ENCODE measurements around the gene PPP1R3F.
"Not testable (repeated sequence)": the region's sequence is repeated elsewhere in the genome, so short reads cannot be mapped to it uniquely, and the experiment has no call there.

Gene PPP1R3F

DNA sequence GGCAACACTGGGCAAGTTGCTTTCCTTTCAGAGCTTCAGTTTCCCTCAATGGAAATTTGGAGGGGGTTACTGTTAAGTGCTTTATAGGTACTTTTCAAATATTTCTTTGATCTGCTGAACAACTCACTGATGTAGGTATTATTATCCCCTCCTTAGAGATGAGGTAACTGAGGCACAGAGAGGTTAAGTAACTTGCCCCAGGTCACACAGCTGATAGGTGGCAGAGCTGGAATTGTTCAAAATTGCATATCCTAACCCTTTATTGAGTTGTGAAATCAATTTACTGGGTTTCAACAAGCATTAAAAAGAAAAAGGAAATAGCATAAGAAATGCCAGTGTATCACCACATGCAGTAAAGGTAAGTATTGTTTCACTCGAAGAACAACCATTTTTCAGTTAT, 6.6 kb downstream of the PPP1R3F start:
- no peak for DNase-seq

DNA sequence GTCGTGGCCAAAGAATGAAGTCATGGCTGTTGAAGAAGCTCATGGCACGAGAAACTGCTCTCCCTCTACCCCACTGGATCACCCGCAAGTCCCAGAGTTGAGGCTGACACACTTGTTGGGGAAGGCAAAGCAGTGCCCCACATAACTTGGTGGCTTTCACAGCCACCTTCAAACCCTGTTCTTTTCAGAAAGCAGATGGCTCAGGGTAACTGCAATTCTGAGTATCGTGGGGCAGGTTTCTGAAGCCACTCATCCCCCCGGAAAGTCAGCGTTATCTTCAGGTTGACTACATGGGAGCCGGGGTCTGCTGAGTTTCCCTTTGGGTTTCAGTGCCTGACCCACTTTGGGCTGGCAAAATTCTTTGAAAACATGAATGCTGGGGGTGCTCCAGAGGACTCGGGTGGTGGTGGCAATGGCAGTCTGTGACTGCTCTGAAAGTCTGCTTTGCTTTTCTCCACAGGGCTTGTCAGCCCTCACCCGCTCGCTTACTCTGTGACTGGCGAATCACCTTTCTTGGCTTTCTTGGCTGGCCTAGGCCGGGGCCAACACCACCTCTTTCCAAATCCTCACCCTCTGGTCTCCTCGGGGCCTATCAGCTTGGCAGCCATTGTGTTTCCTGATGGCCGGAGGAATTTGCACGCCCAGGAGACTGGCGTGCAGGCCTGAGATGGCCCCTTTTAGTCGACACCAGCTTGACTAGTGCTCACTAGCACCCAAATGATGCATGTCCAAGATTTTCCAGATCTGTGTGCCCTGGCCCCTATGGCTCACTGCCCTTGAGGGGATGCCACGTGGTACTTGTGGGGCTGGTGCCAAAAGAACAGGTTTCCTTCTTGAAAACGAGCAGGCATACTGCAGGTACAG, 7.3 kb downstream of the PPP1R3F start:
- no peak for DNase-seq

DNA sequence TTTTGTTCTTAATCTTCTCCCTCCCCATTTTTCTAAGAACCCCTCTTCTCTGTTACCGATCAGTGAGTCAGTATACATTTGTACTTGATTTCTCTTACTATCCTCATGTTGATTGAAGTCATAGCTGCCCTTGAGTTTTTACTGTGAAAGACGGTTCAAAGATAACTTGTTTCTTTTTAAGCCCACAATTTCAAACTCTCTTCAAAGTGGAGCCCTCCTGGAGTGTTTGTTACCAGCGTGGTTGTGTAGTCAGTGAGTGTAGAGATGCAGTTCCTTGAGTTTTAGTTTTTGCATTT, 7.9 kb downstream of the PPP1R3F start:
- no peak for DNase-seq

DNA sequence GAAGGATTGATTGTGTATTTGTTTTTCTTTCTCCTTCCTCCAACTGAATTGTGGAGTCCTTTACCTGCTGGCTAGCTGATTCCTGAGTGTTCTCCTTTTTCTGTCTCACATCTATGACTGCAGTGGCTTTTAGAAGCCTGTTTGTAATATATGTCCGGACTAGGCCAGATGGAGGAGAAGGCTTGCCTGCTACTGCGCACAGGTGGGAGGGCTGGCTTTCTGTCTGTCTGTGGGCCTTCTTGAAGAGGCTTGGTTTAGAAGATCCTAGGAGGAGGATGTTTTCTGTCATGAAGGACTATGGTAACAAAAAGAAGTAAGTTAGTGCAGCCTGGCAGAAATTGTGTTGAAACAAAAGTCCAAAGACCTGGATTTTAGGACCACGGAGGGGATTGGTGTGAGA, 8.5 kb downstream of the PPP1R3F start:
- no peak for DNase-seq

DNA sequence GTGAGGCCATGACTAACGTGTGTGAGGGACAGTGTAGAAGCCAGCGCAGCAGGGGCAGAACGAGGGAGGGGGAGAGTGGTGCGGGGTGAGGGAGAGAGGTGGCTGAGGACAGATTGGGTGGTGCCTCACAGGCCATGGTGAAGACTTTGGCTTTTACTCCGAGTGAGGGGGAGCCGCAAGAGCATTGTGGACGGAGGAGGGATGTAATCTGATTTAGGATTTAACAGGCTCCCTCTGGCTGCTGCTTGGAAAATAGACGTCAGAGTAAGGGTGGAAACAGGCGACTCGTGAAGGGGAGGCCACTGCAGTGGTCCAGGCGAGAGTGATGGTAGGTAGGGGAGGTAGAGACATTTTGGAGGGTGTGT, 13.0 kb downstream of the PPP1R3F start:
- no peak for DNase-seq

DNA sequence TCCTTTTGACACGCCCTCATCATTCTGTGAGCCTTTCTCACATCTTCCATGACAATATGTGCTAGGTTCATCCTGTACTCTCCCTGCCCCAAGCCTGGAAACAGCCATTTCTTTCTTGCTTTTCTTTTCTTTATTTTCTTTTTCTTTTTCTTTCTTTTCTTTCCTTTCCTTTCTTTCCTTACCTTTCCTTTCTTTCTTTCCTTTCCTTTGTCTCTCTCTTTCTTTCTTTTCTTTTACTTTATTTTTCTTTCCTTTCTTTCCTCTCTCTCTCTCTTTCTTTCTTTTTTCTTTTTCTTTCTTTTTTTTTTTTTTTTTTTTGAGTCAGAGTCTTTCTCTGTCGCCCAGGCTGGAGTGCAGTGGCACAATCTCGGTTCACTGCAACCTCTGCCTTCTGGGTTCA, 14.6 kb downstream of the PPP1R3F start:
- DNase-seq = no peak

DNA sequence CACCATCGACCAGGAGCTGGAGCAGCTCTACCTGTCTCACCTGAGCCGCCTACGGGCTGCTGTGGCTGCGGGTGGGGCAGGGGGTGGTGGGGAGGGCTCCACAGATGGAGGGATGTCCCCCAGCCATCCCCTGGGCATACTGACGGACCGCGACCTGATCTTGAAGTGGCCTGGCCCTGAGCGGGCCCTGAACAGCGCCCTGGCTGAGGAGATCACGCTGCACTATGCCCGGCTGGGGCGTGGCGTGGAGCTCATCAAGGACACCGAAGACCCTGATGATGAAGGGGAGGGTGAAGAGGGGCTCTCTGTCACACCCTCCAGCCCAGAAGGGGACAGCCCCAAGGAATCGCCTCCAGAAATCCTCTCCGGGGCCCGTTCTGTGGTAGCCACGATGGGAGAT, 16.5 kb downstream of the PPP1R3F start:
- no peak for DNase-seq

DNA sequence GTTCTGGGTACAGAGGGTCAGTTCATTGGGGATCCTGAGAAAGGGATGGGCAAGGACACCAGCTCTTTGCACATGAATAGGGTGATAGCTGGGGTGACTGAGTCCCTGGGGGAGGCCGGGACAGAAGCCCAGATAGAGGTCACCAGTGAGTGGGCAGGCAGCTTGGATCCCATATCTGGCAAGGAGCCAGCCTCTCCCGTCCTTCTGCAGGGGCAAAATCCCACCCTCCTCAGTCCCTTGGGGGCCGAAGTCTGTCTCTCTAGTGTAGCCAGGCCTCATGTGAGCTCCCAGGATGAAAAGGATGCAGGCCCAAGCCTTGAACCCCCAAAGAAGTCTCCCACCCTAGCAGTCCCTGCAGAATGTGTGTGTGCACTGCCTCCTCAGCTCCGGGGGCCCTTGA, 17.0 kb downstream of the PPP1R3F start:
- DNase-seq = no peak

DNA sequence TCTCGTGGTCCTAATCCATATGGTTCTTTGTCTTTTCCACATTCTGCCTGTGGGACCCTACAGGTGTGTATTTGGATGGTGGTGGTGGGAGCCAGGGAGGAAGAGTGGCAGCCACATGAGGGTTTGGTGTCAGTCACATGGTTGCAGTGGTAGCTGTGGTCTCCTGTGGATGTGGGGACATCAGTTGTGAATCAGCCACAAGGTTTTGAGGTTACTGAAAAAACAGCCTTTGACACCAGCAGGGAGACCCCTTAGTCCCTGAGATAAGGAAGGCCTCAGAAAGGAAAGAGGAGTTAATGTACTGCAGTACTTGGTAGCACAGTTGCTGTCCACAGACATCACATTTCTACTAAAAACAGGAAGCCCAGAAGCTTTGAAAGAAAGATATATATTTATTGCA, 18.1 kb downstream of the PPP1R3F start:
- no peak for DNase-seq

DNA sequence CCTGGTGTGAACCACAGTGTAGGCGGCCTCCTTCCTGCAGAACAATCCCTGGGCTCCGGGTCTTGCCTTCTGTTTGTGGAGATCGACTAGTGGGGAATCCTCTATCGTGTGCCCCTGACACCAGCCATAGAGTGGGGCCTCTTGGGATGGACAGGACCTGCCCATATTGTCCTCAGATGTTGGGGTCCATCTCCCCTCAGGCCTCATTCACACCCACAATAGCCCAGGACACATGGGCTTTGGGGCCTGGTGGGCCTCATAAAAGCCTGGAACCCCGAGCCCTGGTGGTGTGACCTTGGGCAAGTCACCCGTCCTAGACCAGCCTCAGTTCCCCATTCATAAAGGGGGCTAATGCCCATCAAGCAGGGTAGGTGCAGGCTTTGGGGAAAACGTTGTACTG, 20.6 kb downstream of the PPP1R3F start:
- no peak for DNase-seq

DNA sequence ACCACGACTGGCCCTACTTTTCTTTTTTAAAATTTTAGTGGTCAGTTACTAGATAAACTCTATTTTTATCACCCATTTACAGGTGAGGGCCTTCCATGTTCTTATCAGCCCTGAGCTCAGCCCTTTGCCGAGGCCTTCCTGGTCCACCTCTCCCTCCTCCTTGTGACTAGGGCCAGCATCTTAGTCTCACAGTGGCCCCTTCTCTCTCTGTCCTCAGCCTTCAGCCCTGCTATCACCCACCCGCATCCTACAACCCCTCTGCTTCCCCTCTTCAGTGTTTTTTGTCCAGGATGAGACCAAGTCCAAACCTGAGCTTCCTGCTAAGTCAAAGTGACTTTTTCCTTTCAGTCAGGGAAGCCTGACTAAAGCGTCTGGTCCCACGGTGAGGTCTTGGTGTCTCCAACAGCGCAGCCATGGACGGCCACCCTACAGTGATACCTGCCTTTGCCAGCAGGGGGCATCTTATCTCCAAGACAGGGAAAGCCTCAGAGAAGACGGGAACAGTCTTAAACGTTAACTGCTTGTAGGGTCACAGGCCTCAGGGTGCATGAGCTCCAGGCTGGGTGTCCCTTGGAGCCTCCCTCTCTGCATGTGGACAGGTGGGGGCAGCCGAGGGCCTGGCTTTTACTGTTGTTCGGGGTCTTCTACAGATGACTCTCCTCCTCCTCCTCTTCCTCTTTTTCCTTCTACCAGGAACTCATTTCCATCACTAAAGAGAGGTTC, 22.2 kb downstream of the PPP1R3F start:
- DNase-seq = peak; percentile 49

DNA sequence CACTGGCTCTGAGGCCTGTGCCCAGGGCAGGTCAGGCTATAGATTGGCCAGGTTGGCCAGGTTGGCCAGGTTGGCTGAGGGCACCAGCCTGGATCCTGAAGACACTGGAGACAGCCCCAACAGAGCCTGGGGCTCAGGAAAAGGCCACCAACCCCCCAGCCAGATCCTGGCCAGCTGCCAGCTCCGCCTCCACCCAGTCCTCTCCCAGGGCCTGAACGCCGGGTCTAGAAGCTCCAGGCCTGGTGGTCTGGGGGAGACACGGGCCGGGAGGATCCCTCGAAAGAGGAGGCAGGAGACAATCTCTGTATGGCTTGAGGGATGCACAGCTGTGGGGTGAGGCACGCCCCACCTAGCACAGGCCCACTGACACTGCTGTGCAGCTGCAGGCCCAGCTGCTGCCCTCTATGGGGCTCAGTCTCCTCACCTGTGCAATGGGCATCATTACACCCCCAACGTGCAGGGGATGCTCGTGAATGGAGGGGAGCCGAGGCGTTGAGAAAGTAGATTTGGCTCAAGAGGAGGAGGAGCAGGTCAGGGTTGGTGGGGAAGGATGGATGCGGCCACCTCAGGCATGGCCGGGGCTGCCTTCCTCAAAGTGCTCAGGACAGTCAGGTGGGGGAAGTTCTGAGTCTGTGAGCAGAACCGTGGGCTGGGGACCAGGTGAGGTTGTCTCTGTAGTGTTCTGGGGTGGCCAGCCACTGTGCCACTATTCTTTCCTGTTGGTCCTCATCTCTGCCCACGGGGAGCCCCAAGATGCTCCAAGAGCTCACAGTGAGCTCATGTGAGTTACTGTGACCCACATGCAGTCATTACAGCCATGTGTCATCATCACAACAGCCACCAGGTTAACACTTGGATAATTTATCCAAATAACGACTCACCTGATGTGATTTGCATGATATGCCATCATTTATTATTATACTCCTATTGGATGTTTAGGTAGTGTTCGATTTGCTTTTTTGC, 23.1 kb downstream of the PPP1R3F start:
- no peak for DNase-seq

DNA sequence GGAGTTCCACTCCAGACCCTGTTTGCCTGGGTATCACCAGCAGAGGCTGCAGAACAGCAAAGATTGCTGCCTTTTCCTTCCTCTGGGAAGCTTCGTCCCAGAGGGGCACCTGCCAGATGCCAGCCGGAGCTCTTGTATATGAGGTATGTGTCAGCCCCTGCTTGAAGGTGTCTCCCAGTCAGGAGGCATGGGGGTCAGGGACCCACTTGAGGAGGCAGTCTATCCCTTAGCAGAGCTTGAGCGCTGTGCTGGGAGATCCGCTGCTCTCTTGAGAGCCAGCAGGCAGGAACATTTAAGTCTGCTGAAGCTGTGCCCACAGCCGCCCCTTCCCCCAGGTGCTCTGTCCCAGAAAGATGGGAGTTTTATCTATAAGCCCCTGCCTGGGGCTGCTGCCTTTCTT, 29.7 kb downstream of the PPP1R3F start:
- DNase-seq = not testable (repeated sequence)

DNA sequence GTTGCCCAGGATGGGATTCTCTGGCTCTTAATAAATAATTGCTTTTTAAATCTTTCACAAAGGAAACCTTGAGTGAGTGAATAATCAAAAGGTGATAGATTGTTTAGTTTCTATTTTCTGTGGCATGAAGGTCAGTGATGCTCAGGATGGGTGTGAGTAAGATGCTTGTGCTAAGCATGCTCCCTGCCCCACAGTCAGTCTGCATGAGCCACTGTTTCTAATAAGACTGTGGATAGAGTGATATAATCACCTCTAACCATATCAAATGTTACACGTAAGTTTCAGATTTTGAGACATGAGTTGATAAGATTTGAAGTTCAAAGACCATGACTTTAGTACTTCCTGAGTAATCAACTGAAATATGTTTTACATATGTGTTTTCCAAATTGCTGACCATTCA, 31.1 kb downstream of the PPP1R3F start:
- no peak for DNase-seq

DNA sequence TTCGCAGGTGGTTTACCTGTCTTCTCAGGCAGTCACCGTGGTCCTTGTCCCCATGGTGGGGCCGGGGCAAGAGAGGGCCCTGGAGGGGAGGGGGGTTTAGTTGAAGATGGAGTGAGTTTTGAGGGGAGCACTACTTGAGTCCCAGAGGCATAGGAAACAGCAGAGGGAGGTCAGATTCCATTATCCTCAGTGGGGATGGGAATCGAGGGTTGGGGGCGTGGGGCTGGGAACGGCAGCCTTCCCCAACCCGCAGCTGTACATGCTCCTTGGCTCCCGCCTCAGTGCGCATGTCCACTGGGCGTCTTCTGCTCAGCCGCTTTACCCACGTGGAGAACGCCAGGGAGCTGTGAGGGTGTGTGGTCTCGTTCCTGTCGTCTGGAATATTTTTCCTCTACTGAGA, 33.8 kb downstream of the PPP1R3F start, which contains the start of gene GAGE10:
Gene GAGE10, plus strand, starts transcription at position 301 of the 400 bp plus-strand sequence. CDS start 1,214 bp downstream, outside the sequence.
- no peak for DNase-seq

DNA sequence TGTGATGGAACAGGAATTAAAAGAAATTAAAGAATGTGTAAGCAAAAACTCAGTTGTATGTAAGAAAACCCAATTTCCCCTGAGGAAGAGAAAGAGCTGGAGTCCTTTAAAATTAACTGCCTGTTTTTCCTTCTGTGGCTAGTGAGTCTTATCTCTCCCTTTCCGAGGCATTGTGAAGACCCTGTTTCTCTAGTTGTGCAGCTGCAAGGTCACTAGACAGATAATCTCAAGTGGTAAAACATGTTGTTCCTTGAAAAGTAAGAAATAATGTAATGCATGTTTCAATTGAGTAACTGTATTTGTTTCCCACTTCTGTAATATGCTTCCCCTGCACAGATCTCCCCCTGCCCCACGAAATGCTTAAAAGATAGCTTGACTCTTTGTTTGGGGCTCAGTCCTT, 38.2 kb downstream of the PPP1R3F start:
- DNase-seq = not testable (repeated sequence)

DNA sequence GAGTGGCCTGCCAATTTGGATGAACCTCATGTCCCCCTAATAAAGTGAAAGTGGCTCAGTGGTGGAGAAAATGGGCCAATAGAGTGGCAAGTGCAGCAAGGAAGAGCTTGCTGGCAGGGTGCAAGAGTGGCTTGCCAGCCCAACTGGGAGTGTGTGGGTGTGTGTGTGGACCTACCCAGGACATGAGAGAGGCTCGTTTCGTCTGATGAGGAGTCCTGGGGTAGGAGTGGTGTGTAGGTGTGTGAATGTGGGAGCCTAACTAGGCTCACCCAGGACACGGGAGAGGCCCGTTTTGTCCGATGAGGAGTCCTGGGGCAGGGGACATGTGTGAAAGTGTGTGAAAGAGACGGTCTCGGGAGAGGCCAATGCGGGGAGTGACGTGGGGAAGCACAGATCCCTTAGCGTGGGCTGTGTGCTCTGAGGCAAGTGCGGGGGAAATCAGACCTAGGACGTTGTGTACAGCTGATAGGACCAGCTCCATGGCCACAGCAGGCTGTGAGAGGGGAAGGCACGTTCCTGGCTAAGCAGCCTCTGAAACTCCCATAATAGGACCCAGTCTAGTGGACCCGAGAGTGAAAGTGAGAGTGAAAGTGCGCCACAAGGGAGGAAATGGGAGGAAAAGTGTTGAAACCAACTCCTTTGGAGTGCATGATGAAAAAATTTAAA, 39.1 kb downstream of the PPP1R3F start:
- peak; percentile 7 for DNase-seq

DNA sequence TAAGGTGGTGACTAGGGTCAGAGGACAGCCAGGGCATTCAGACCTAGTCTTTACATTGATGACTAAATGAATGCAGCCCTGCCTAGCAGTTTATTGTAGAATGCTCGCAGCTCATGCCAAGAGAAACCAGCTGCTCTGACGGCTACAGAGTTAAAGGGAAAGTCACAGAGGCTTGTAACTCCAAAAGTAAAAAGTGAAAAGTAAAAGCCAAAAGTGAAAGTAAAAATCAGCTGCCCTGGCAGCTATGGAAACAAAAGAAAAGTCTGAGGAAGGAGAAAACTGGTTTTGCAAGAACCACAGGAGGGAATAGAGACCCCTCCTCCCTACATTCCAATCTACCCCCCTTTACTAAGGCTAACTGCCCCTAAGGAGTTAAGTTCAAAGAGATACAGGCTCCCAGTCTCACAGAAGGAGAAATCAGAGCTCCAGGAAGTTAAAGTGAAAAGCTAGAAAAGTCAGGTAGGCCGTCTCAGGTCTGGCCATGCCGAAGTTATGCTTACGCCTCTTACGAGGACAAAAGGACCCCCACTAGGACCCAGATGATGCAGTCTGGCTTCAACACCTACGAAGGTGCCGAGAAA, 39.9 kb downstream of the PPP1R3F start:
- DNase-seq = no peak

DNA sequence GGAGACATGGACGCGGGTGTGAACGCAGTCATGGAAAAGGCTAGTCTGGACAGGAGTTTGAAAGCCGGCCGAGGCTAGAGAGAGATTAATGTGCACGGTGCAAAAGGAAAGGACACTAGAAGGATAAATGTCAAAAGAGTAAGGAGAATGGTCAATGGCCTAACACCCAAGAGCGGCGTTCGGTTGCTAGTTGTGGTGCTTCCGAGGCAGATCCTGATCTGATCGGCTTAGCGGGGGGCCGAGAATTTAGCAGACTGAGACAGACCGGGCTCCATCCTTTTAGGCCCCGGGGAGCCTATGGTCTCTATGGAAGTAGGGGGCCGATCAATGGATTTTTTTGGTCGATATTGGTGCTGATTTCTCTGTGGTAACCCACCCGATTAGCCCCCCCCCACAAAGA, 40.8 kb downstream of the PPP1R3F start:
- no peak for DNase-seq

DNA sequence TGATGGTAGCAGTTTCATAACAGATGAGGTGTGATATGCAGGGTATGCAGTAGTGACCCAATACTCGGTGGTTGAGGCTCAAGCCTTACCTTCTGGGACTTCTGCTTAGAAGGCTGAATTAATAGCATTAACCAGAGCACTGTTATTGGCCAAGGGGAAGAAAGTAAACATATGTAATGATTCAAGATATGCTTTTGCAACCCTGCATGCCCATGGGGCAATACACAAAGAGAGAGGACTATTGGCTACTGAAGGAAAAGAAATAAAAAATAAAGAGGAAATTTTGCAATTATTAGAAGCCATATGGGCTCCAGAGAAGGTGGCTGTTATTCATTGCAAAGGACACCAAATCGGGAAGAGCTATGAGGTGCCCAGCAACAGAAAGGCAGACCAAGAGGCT, 42.6 kb downstream of the PPP1R3F start:
- DNase-seq = no peak

DNA sequence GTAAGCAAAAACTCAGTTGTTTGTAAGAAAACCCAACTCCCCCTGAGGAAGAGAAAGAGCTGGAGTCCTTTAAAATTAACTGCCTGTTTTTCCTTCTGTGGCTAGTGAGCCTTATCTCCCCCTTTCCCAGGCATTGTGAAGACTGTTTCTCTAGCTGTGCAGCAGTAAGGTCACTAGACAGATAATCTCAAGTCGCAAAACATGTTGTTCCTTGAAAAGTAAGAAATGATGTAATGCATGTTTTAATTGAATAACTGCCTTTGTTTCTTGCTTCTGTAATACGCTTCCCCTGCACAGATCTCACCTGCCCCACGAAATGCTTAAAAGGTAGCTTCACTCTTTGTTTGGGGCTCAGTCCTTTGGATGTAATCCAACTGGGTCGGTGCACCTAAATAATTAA, 46.5 kb downstream of the PPP1R3F start:
- no peak for DNase-seq

DNA sequence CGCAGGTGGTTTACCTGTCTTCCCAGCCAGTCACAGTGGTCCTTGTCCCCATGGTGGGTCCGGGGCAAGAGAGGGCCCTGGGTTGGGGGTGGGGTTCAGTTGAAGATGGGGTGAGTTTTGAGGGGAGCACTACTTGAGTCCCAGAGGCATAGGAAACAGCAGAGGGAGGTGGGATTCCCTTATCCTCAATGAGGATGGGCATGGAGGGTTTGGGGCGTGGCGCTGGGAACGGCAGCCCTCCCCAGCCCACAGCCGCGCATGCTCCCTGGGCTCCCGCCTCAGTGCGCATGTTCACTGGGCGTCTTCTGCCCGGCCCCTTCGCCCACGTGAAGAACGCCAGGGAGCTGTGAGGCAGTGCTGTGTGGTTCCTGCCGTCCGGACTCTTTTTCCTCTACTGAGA, 52.1 kb downstream of the PPP1R3F start, which contains the start of gene GAGE12J:
Gene GAGE12J, plus strand, starts transcription at position 301 of the 400 bp plus-strand sequence. CDS start 1,157 bp downstream, outside the sequence.
- not testable (repeated sequence) for DNase-seq

All from activated effector memory CD4-positive, alpha-beta T cell treated with Interleukin-2 at 50 U/mL for 16 hours (primary cell).